GM18907 (cell line): ENCODE measurements around the gene GOLGA6D.
"Not testable (repeated sequence)": the region's sequence is repeated elsewhere in the genome, so short reads cannot be mapped to it uniquely, and the experiment has no call there.

Experiments
- ATAC-seq: cut with Tn5 transposase; IDR thresholded peaks from one replicate; pipeline ENCODE4 v1.9.1; 2021; ENCODE audit warnings: mild to moderate bottlenecking, moderate library complexity; ENCODE audit not compliant: unreplicated experiment

GOLGA6D gene

DNA sequence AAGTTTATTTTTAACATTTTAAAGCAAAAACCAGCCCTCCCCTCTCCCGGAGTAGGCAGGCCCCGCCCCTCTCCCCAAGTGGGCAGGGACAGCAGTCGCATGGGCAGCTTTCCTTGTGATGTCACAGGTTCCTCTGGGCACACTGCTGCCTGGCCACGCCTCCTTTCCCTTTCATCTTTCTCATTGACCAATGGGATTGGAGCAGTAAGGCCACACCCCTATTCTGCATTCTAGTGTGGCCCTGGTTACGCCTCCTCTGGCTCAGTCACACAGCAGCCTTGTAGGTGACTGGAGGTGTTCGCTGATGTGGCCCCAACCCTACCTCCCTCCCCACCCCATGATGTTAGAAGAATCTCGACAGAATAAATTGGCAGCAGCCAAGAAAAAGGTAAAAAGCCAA is at the start of gene GOLGA6D:
TSS of gene GOLGA6D (plus strand) at position 264 of the 400 bp plus-strand sequence. CDS start at position 305, 41 bp downstream.
- not testable (repeated sequence) for ATAC-seq

DNA sequence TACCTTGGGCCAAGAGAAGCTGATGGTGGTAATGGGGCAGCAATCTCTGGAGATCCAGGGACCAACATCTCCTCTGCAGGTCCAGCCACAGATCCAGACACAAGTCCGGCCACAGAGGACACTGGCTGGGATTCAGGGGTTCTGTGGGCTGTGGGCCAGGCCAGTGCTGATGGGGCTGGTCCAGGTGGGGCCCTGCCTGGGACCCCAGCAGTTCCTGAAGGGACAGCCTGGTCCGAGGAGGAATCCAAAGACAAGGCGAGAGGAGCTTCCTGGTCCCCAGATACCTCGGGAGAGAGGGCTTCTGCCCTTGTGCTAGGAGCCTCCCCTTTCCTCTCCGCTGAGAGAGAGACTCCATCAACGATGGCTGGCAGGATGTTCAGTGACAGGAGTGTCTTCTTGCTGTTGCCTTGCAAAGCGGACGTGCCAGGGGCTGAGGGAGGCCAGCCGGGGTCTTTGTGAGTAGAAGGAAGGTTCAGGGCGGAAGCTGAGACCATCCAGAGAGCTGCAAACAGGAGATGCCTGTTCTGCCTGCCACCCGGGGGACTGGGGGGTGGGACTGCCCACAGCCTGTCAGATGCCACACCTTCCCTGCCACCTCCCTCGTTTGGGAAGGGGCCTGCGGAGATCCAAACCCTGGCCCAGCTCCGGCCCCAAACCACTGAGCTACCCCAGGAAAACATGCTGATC is 49.0 kb upstream of the GOLGA6D start:
- ATAC-seq, result no peak

GRCh38 chr15:75234191-75234810 is 48.3 kb upstream of the GOLGA6D start:
- ATAC-seq, result no peak

- no peak for ATAC-seq
Observed at GRCh38 chr15:75235051-75235673, 47.5 kb upstream of the GOLGA6D start.

GRCh38 chr15:75235760-75236729 is 46.6 kb upstream of the GOLGA6D start:
- ATAC-seq, result no peak

- no peak for ATAC-seq
Observed at GRCh38 chr15:75237316-75237982, 45.2 kb upstream of the GOLGA6D start.

DNA sequence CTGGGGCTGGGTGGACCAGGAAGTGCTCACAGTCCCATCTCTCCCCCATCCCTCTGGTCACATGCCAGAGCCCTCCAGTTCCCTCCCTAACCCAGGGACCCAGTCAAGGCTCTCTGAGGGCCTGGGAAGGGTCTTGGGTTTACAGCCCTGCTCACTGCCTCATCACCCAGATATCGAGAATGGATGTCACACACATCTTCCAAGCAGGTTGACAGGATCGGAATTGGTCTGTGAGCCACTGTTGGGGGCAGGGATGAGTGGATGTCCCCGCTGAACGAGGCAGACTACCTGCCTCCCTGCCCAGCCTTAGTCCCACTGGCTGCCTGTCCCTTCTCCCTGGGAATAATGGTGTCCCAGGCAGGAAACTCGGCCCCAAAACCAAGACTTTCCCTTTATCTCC is 44.5 kb upstream of the GOLGA6D start:
- ATAC-seq, result no peak

- not testable (repeated sequence) for ATAC-seq
Observed at GRCh38 chr15:75245741-75246140, 36.9 kb upstream of the GOLGA6D start.

DNA sequence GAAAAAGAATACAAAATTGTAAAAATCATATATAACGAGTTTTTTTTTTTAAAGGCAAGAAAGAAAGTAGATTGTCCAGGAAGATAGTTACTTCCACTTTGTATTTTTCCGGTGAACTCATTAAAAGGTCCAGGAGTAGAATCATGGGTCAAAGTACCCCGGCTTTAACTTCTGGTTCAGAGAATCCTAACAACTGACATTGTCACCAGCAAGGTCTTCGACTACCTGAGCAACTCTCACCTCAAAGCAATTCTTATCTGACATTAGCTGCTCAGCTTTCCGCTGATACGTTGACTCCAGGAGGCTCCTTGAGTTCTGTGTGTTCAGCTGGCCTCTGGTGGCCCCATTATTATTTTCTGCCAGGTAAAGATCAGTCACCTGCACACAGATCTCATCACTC is 33.6 kb upstream of the GOLGA6D start:
- ATAC-seq, result not testable (repeated sequence)

GRCh38 chr15:75249726-75250125 is 32.9 kb upstream of the GOLGA6D start:
- ATAC-seq, result no peak

- not testable (repeated sequence) for ATAC-seq
Observed at GRCh38 chr15:75251343-75251742, 31.3 kb upstream of the GOLGA6D start.

- not testable (repeated sequence) for ATAC-seq
Observed at GRCh38 chr15:75252285-75252684, 30.4 kb upstream of the GOLGA6D start.

GRCh38 chr15:75258034-75258433 is 24.6 kb upstream of the GOLGA6D start, which contains the start of gene GOLGA6C:
Gene GOLGA6C (plus strand): TSS chr15:75258334. CDS start chr15:75258599, 265 bp downstream.
- ATAC-seq, result not testable (repeated sequence)

- ATAC-seq, result not testable (repeated sequence)
Observed at GRCh38 chr15:75258620-75259343, 23.9 kb upstream of the GOLGA6D start.

- ATAC-seq, result not testable (repeated sequence)
Observed at GRCh38 chr15:75259873-75260272, 22.8 kb upstream of the GOLGA6D start.

DNA sequence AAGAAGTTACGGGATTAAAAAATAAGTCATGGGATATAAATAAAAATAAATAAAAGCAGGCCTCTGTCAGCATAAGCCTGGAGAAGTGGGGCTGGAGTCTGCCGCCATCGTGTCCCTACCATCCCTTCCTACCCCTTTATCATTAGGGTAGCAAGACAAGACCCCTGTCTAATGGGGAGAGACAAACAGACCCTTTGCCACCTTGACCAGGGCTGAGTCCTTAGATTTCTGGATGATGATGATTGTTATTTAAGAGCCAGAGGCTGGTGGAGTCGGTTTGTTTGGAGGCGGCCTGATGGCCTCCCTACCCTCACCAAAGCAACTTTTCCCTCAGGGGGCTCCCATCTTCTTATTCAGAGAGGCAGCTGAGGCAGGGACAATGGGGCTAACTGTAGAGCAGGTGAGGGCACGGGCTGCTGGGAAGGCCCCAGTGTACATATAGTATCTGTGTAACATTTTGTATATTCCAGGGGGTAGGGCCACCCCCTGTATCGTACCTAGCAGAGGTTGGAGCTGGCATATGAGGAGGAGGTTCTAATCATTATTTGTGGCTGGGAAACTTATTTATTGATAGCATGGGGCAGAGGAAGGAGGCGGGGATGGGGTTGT is 8.8 kb upstream of the GOLGA6D start:
- not testable (repeated sequence) for ATAC-seq

DNA sequence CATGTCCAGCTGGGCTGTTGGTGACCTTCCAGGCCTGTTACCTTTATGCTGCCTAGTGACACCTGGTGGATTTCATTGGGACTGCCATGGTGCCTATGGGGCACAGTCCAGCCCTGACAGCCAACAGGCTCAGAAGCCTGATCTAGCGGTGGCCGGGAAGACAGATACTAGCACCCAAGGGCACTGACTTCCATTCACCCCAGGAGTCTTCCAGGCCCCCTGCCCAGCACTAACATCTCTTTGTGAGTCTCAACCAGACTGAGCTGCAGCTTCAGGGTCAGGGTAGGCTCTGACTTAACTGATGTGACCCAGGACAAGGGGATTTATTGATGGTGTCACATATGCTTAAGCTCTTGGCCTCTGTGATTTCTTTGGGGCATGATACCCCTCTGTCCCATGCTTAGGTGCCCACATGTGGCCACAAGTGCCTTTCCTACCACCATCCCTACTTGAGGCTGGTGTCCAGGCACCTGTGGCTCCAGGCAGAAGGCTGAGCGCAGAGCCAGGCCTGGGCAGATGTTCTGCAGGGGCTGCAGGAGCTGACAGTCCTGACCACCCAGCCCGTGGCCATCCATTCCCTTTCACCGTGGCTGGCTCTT is 8.0 kb upstream of the GOLGA6D start:
- ATAC-seq, result not testable (repeated sequence)

DNA sequence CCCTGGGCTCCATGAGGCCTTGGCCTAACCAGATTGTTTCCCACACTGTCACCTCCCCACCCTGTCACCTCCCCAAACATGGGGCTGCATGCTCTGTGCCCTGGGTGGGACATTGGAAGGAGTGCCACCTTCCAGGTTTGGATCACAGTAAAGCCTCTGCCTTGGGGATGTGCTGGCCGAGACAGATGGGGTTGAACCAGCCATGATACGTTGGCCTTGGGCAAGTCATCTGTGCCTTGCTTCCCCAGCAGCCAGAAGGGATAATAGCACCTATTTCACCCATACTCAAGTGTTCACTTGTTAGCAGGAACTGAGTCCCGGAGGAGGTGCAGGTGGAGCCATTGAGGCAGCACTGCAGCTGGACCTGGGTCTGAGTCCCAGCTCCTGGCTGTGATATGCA is 7.0 kb upstream of the GOLGA6D start:
- ATAC-seq, result not testable (repeated sequence)

GRCh38 chr15:75278497-75278896 is 4.1 kb upstream of the GOLGA6D start:
- ATAC-seq, result not testable (repeated sequence)
